Cardiac septum (tissue), 1 donor: ENCODE measurements around the gene YEATS2. TPM values are rescaled to one million over a fixed set of nuclear protein-coding genes. Genes with fewer than 3 reads are reported as not detected.

Experiments used
- DNase-seq: peaks from one replicate; pipeline ENCODE4 v3.0.0-alpha.2; 2020; ENCODE audit warnings: low spot score
- intact Hi-C: fragments of 100-400 bp; cut with DNase I; formaldehyde crosslinking; loops from one replicate; pipeline ENCODE4 v1.14.0; 2022
- total RNA-seq: library from RNA; stranded (reverse); fragmentation: NEBNext Ultra II Directional; extraction: Animal tissue kit (Norgen Biotek cat#: 25700); gene quantifications from one replicate; pipeline ENCODE4 v1.2.1, GENCODE V29; 2021
- donor health status: DM: no; HTN: no; CAD: no.

YEATS2 gene
- total RNA-seq, 1 donor from 2014 or later: 15.5 TPM

- intact Hi-C loops: no loop called here
- no peak for DNase-seq
Measured at GRCh38 chr3:183801601-183802000, 104.0 kb downstream of the YEATS2 start.

DNA sequence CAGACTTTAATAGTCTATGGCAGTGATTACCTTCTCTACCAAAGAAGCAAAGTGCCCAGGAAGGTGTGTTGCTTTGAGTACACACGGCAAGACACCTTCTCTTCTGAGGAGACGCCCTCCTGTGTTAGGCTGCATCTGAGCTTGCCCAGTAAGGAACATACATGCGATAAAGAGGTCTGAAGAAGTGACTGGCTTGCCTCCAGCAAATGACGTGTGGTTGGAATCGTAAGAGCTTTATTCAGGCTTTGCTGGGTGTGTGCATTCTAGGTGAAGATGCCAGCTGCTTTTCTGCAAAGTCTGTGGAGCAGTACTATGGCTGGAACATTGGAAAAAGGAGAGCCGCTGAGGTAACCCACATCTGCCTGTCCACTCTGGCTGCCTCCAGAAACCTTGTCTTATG is 105.4 kb downstream of the YEATS2 start:
- no peak for DNase-seq
- intact Hi-C loops: no loop called here

DNA sequence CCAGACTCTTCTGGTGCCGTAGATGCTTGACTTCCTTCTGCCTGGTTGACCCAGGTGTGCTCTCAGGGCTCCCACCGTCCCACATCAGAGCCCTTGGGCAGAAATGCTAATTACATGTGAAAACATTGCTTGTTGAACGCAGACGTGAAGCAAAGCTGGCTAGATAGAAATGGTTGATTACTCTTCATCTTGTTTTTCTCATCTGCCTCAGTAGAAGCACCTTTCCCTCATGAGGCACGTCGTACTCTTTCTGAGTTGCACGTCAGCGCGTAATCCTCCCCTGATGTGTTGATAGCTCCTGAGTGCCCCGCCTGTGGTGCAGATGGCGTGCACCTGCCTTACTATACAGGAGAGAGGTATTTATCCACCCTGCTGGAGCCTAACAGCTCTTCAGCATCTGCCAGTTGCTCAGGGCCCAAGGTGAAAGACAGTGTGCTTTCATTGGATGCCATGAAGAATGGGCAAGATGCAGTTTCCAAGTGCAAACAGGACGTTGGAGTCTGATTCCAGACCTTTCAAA is 109.7 kb downstream of the YEATS2 start:
- no peak for DNase-seq
- intact Hi-C loops: no loop called here

- intact Hi-C loops: no loop called here
- no peak for DNase-seq
Measured at GRCh38 chr3:183807881-183808280, 110.3 kb downstream of the YEATS2 start.

DNA sequence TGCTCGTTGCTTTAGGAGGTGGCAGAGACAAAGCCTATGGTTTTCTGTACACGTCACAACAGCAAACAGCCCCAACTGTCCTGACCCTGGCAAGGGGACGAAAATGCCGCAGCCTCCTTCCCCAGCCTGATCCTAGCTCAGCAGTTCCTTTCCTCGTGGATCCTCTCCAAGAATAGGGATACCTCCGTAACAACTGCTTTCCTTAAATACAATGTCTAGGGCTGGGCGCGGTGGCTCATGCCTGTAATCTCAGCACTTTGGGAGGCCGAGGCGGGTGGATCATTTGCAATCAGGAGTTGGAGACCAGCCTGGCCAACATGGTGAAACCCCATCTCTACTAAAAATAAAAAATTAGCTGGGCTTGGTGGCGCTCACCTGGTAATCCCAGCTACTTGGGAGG is 110.8 kb downstream of the YEATS2 start:
- no peak for DNase-seq
- intact Hi-C loops: no loop called here

GRCh38 chr3:183809270-183809669 is 111.7 kb downstream of the YEATS2 start:
- peak; percentile 1 for DNase-seq
- intact Hi-C loops: no loop called here

DNA sequence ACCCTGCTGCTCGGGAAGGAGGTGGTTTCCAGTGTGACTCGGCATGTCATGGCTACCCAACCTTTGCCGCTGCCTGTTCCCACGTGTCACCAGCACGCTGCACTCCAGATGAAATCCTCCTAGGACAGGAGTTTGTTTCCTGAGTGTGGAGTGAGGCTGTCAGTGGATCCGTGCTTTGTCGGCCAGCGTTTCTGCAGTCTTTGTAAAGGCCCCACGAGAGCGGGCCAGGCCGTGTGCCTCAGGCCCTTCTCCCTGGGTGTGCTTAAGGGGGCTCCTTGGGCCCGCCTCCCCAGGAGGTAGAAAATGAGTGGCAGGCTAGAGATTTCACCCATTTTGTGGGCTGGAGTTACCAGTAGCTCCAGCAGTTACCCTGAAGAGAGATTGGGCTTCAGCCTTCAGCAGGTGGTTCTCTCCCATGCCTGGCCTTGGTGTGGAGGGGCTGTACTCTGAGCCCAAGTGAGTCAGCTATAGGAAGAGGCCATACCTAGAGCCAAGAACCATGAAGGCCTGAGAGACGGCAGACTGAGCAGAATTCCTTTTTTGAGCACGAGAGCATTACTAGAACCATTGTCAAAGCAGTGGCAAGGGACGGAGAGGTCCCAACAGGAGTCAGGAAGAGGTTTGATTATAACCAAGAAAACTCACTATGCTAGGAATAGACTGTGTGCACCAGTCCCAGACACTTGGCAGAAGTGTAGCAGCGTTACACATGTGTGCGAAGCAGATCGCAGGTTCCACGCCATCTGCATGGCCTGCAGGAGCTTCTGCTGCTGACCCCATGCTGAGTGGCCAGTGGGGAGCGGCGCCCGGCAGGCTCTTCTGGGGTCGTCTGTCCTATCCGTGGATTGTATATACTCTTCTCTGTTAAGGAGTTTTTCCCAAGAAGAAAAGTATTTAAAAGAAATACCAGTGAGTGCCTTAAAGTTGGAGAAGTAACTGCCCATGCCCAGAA is 113.3 kb downstream of the YEATS2 start:
- intact Hi-C loops: no loop called here
- peak; percentile 46 for DNase-seq

- intact Hi-C loops: no loop called here
- peak; percentile 15 for DNase-seq
Measured at GRCh38 chr3:183811638-183812037, 114.0 kb downstream of the YEATS2 start.

GRCh38 chr3:183812761-183813445 is 115.3 kb downstream of the YEATS2 start:
- peak; percentile 43 for DNase-seq
- intact Hi-C loops: no loop called here

GRCh38 chr3:183814240-183814639 is 116.6 kb downstream of the YEATS2 start:
- intact Hi-C loops: no loop called here
- DNase-seq: no peak

- intact Hi-C loops: no loop called here
- DNase-seq: no peak
Measured at GRCh38 chr3:183815563-183815940, 118.0 kb downstream of the YEATS2 start.

DNA sequence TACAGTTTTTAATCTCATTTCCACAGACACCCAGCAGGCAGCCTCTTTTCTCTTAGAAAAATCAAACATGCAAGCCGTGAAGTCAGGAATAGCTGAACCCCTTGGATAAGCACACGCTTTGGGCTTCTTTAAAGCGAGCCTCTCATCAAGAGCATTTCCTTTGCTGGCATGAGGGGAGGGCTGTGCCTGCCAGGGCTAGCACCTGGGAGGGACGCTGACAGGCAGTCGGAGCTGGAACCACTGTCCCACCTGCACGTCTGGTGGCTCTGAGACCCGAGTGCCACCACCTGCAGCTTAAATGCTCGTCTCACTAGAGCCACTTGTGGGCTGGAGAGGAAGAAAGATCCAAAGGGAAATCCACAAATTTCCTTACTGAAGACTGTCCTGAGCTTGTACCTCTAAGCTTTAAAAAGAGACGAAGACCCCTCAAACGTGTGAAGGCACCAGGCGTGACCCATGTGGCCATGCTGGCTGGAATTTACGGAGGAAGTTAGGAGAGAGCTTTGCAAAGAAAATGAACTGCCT is 118.4 kb downstream of the YEATS2 start:
- DNase-seq: no peak
- intact Hi-C loops: no loop called here

- peak; percentile 72 for DNase-seq
- intact Hi-C loops: no loop called here
Measured at GRCh38 chr3:183816681-183817510, 119.3 kb downstream of the YEATS2 start.

GRCh38 chr3:183817639-183818038 is 120.0 kb downstream of the YEATS2 start:
- peak; percentile 47 for DNase-seq
- intact Hi-C loops: no loop called here

DNA sequence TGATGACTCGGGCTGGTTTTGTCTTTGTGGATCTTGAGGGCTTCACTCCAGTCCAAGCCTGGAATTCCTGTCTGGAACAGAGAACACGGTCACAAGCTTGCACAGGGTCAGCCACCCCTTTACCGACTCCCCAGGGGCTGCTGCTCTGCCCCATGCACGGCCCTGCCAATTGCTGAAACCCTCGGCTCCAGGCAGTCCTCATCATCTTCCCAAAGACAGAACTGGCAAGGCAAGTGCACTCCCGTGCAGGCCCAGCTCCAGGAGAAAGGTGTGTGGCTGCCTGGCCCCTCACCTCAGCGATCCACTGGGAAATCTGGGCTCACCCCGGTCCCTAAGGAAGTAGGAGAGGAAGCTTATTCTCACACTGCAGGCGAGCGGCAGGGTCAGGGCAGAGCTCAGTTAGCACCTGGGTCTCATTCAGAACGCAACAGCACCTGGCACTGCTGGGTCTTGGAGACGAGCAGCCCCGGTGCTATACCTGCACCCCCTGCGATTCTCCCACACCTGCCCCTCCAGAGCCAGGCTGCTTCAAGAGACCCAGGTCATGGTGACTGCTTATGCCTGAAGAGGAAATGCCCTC is 120.5 kb downstream of the YEATS2 start:
- DNase-seq: peak; percentile 74
- intact Hi-C loops: no loop called here

GRCh38 chr3:183818706-183819624 is 121.4 kb downstream of the YEATS2 start:
- DNase-seq: peak; percentile 68
- intact Hi-C loops: no loop called here

GRCh38 chr3:183819831-183820230 is 122.2 kb downstream of the YEATS2 start:
- intact Hi-C loops: no loop called here
- peak; percentile 41 for DNase-seq

GRCh38 chr3:183822631-183823030 is 125.0 kb downstream of the YEATS2 start:
- intact Hi-C loops: no loop called here
- DNase-seq: peak; percentile 46
